HG03280 (cell line): Measurements from ENCODE around the gene DMD.
"Not testable (repeated sequence)": the region's sequence is repeated elsewhere in the genome, so short reads cannot be mapped to it uniquely, and the experiment has no call there.

Experiments used
- ATAC-seq: cut with Tn5 transposase; IDR thresholded peaks from one replicate; pipeline ENCODE4 v1.9.1; 2021; ENCODE audit warnings: mild to moderate bottlenecking, moderate library complexity; ENCODE audit not compliant: unreplicated experiment

DMD gene

GRCh38 chrX:32867781-32868523 is 343.4 kb downstream of the DMD start:
- no peak for ATAC-seq

GRCh38 chrX:32852203-32852602 is 359.1 kb downstream of the DMD start:
- ATAC-seq = no peak

- ATAC-seq = no peak
Measured at GRCh38 chrX:32851556-32851955, 359.8 kb downstream of the DMD start.

- ATAC-seq = no peak
Measured at GRCh38 chrX:32847921-32848320, 363.4 kb downstream of the DMD start.

- ATAC-seq = no peak
Measured at GRCh38 chrX:32842053-32842452, 369.3 kb downstream of the DMD start.

GRCh38 chrX:32839781-32840180 is 371.6 kb downstream of the DMD start:
- no peak for ATAC-seq

- no peak for ATAC-seq
Measured at GRCh38 chrX:32825009-32825408, 386.3 kb downstream of the DMD start.

- no peak for ATAC-seq
Measured at GRCh38 chrX:32804034-32804433, 407.3 kb downstream of the DMD start.

GRCh38 chrX:32798990-32799389 is 412.4 kb downstream of the DMD start:
- no peak for ATAC-seq

- no peak for ATAC-seq
Measured at GRCh38 chrX:32788936-32789335, 422.4 kb downstream of the DMD start.

GRCh38 chrX:32780109-32780508 is 431.2 kb downstream of the DMD start:
- no peak for ATAC-seq

GRCh38 chrX:32778965-32779364 is 432.4 kb downstream of the DMD start:
- ATAC-seq = no peak

- no peak for ATAC-seq
Measured at GRCh38 chrX:32774966-32775365, 436.4 kb downstream of the DMD start.

GRCh38 chrX:32749070-32749469 is 462.3 kb downstream of the DMD start:
- no peak for ATAC-seq

GRCh38 chrX:32745323-32745722 is 466.0 kb downstream of the DMD start:
- no peak for ATAC-seq

GRCh38 chrX:32744921-32745320 is 466.4 kb downstream of the DMD start:
- no peak for ATAC-seq

- no peak for ATAC-seq
Measured at GRCh38 chrX:32741910-32742309, 469.4 kb downstream of the DMD start.

GRCh38 chrX:32708542-32708941 is 502.8 kb downstream of the DMD start:
- no peak for ATAC-seq

- not testable (repeated sequence) for ATAC-seq
Measured at GRCh38 chrX:32705385-32705784, 506.0 kb downstream of the DMD start.

- ATAC-seq = no peak
Measured at GRCh38 chrX:32687379-32687778, 524.0 kb downstream of the DMD start.

- no peak for ATAC-seq
Measured at GRCh38 chrX:32678487-32678886, 532.9 kb downstream of the DMD start.

GRCh38 chrX:32673193-32673592 is 538.2 kb downstream of the DMD start:
- no peak for ATAC-seq

- ATAC-seq = no peak
Measured at GRCh38 chrX:32662516-32662915, 548.8 kb downstream of the DMD start.
